A549 (cell line): ENCODE data around the gene UBE2L5.

Experiments used
- CEBPB ChIP-seq, 2 experiments: fragments of >200 bp in 1 of 2; sonication (Bioruptor Twin) in 1 of 2; formaldehyde crosslinking in 1 of 2; IDR thresholded peaks; 2 replicates each; pipeline ENCODE4 v1.6.1; 2012 to 2016
- CTCF ChIP-seq: fragments of >200 bp; sonication (Bioruptor Twin); formaldehyde crosslinking; IDR thresholded peaks from 3 replicates; pipeline ENCODE4 v1.5.1; 2016
- KDM1A ChIP-seq: fragments of 200-600 bp; sonication (generic); IDR thresholded peaks from 2 replicates; pipeline ENCODE4 v1.6.1; 2016; ENCODE audit warnings: low read depth, mild to moderate bottlenecking
- MAFK ChIP-seq: fragments of 450-650 bp; IDR thresholded peaks from 2 replicates; pipeline ENCODE4 v1.6.1; 2014; ENCODE audit not compliant: partially characterized antibody
- MAX ChIP-seq: IDR thresholded peaks from 2 replicates; pipeline ENCODE4 v1.6.1; 2012
- POLR2A ChIP-seq: IDR thresholded peaks from 2 replicates; pipeline ENCODE4 v1.6.1; 2012; ENCODE audit warnings: mild to moderate bottlenecking, low read length
- RAD21 ChIP-seq, 2 experiments: fragments of >200 bp in 1 of 2; sonication (Bioruptor Twin) in 1 of 2; formaldehyde crosslinking in 1 of 2; IDR thresholded peaks in 1 of 2; conservative IDR thresholded peaks in 1 of 2; 2 replicates in 1 of 2; 3 replicates in 1 of 2; pipeline ENCODE4 v1.6.1; 2012 to 2018; ENCODE audit warnings: inconsistent platforms in 1 of 2
- SMC3 ChIP-seq: fragments of >200 bp; sonication (Bioruptor Twin); formaldehyde crosslinking; IDR thresholded peaks from 3 replicates; pipeline ENCODE4 v1.6.1; 2018; ENCODE audit warnings: inconsistent platforms
- ZC3H11A ChIP-seq: fragments of 450-650 bp; IDR thresholded peaks from 2 replicates; pipeline ENCODE4 v1.6.1; 2014; ENCODE audit warnings: antibody characterized with exemption, mild to moderate bottlenecking
- ZSCAN20 ChIP-seq: fragments of 250-450 bp; sonication (Bioruptor Pico); IDR thresholded peaks from 2 replicates; pipeline ENCODE4 v1.8.0; 2022; ENCODE audit warnings: mild to moderate bottlenecking, moderate library complexity

DNA sequence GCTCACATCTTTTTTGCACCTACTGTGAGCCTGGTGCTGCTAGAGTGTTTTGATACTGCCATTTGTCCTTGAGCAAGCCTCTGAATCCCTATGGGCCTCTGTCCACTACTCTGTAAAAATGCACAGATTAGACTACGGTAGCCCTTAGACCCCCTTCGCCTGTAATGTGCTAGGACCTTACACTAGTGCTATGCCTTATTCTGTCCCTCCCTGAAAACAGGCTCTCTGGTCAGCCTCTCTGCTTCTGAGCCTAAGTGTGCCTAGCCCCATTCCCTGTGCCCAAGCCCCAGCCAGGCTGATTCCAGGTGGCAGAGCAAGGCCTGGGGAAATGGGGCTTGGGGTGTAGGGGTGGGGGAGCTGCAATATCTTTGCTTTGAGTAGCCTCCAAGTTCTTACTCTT lies 32.7 kb downstream of the UBE2L5 start:
- TF ChIP-seq ZSCAN20 = no peak
- no peak for TF ChIP-seq CTCF
- no peak for TF ChIP-seq SMC3
- TF ChIP-seq MAX = no peak
- no peak for TF ChIP-seq POLR2A
- TF ChIP-seq CEBPB (IDR thresholded peaks at IDR 0.05) = no peak
- no peak for TF ChIP-seq KDM1A
- no peak for TF ChIP-seq RAD21 (conservative IDR thresholded peaks at IDR 0.05 in 1 of 2, IDR thresholded peaks at IDR 0.05 in 1 of 2)
- no peak for TF ChIP-seq ZC3H11A
- TF ChIP-seq MAFK = no peak
